ENCODE results near the gene ALS2CL.

DNA sequence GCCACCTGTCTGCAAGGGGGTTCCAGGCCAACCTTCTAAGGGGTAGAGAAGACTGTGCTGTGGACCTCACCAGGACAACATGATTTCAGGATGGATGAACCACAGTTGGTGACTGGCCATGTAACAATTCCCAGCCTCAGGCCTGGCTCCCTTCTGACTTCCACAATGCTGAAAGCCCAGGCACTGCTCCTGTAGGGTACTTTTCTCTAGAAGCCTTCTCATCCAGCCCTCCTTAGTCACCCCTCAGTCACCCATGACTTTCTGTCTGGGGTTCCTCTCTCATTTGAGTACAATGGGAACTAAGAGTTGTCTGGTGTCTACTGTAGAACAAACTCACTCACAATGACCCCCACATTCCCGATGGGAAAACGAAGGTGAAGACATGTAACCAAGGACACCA lies 8.6 kb downstream of the ALS2CL start:
- no peak for TF ChIP-seq EZH2 (IDR thresholded peaks at IDR 0.05; ENCODE audit: insufficient read depth, low read length)
- TF ChIP-seq, protein P1, sequence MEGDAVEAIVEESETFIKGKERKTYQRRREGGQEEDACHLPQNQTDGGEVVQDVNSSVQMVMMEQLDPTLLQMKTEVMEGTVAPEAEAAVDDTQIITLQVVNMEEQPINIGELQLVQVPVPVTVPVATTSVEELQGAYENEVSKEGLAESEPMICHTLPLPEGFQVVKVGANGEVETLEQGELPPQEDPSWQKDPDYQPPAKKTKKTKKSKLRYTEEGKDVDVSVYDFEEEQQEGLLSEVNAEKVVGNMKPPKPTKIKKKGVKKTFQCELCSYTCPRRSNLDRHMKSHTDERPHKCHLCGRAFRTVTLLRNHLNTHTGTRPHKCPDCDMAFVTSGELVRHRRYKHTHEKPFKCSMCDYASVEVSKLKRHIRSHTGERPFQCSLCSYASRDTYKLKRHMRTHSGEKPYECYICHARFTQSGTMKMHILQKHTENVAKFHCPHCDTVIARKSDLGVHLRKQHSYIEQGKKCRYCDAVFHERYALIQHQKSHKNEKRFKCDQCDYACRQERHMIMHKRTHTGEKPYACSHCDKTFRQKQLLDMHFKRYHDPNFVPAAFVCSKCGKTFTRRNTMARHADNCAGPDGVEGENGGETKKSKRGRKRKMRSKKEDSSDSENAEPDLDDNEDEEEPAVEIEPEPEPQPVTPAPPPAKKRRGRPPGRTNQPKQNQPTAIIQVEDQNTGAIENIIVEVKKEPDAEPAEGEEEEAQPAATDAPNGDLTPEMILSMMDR (IDR thresholded peaks at IDR 0.05; ENCODE audit: insufficient read depth, low read depth, low read length): no peak

Measured in astrocyte (in vitro differentiated cells and primary cell).